Neuronal stem cell (in vitro differentiated cells): Measurements from ENCODE around the gene CEP128.

Source experiments
- DNase-seq: peaks from one replicate; pipeline ENCODE4 v3.0.0-alpha.2; 2013; ENCODE audit warnings: low spot score
- H2AFZ ChIP-seq: one replicate; pipeline ENCODE4 v1.6.1; 2013; ENCODE audit warnings: mild to moderate bottlenecking, low read length, inconsistent platforms
- H2AK5ac ChIP-seq: 2 replicates; pipeline ENCODE4 v1.6.1; 2013; ENCODE audit warnings: low read depth, mild to moderate bottlenecking, inconsistent platforms, low read length, moderate library complexity, mixed read lengths
- H2BK120ac ChIP-seq: 2 replicates; pipeline ENCODE4 v1.6.1; 2013; ENCODE audit warnings: low read depth, mild to moderate bottlenecking, inconsistent platforms, low read length, moderate library complexity, mixed read lengths
- H2BK12ac ChIP-seq: one replicate; pipeline ENCODE4 v1.6.1; 2013; ENCODE audit warnings: low read length, inconsistent platforms
- H2BK15ac ChIP-seq: 2 replicates; pipeline ENCODE4 v1.6.1; 2013; ENCODE audit warnings: mild to moderate bottlenecking, low read length, inconsistent platforms, mixed read lengths
- H2BK5ac ChIP-seq: one replicate; pipeline ENCODE4 v1.6.1; 2013; ENCODE audit warnings: inconsistent platforms, mild to moderate bottlenecking, low read length, moderate library complexity
- H3K14ac ChIP-seq: one replicate; pipeline ENCODE4 v1.6.1; 2013; ENCODE audit warnings: low read length, inconsistent platforms
- H3K18ac ChIP-seq: 2 replicates; pipeline ENCODE4 v1.6.1; 2013; ENCODE audit warnings: low read length, inconsistent platforms
- H3K23ac ChIP-seq: 2 replicates; pipeline ENCODE4 v1.6.1; 2013; ENCODE audit warnings: low read depth, mild to moderate bottlenecking, mixed read lengths, low read length, inconsistent platforms; ENCODE audit not compliant: poor library complexity
- H3K27ac ChIP-seq: replicated peaks from 3 replicates; pipeline ENCODE4 v1.5.1; 2013; ENCODE audit warnings: low read length, inconsistent platforms
- H3K27me3 ChIP-seq, 3 experiments: 2 replicates each; pipeline ENCODE4 v1.6.1; 2013; ENCODE audit warnings: low read length in 3 of 3, mild to moderate bottlenecking in 2 of 3, inconsistent platforms in 1 of 3, low read depth in 1 of 3, mixed read lengths in 1 of 3, moderate library complexity in 1 of 3; ENCODE audit not compliant: control insufficient read depth in 3 of 3, insufficient read depth in 3 of 3
- H3K36me3 ChIP-seq, 2 donors: replicated peaks in 1 of 2; 2 replicates each; pipeline ENCODE4 v1.6.1; 2013; ENCODE audit warnings: low read length in 2 of 2; ENCODE audit not compliant: control insufficient read depth in 2 of 2, insufficient read depth in 2 of 2
- H3K4ac ChIP-seq: 2 replicates; pipeline ENCODE4 v1.6.1; 2013; ENCODE audit warnings: inconsistent platforms, mild to moderate bottlenecking, low read length, moderate library complexity
- H3K4me1 ChIP-seq, 2 donors: 1 replicate in 1 of 2; 2 replicates in 1 of 2; pipeline ENCODE4 v1.6.1; 2013; ENCODE audit warnings: low read length in 2 of 2, low read depth in 1 of 2; ENCODE audit not compliant: control insufficient read depth in 2 of 2, insufficient read depth in 1 of 2
- H3K4me2 ChIP-seq: one replicate; pipeline ENCODE4 v1.6.1; 2013; ENCODE audit warnings: mild to moderate bottlenecking, low read length, inconsistent platforms; ENCODE audit not compliant: insufficient read depth, poor library complexity, severe bottlenecking
- H3K4me3 ChIP-seq, 2 donors: 2 replicates each; pipeline ENCODE4 v1.5.1; 2013; ENCODE audit warnings: low read length in 2 of 2, mild to moderate bottlenecking in 2 of 2, inconsistent platforms in 1 of 2, moderate library complexity in 1 of 2
- H3K79me1 ChIP-seq: one replicate; pipeline ENCODE4 v1.6.1; 2013; ENCODE audit warnings: low read depth, mild to moderate bottlenecking, inconsistent platforms, low read length, moderate library complexity
- H3K9ac ChIP-seq: one replicate; pipeline ENCODE4 v1.6.1; 2013; ENCODE audit warnings: mild to moderate bottlenecking, low read depth, low read length, inconsistent platforms; ENCODE audit not compliant: poor library complexity
- H3K9me3 ChIP-seq, 2 donors: replicated peaks in 1 of 2; 2 replicates each; pipeline versions ENCODE3 to v1.6.1; 2013; ENCODE audit warnings: low read length in 2 of 2, mild to moderate bottlenecking in 2 of 2, inconsistent platforms in 1 of 2, low read depth in 1 of 2, mixed read lengths in 1 of 2, moderate library complexity in 1 of 2; ENCODE audit not compliant: control insufficient read depth in 2 of 2, insufficient read depth in 1 of 2
- H4K8ac ChIP-seq: one replicate; pipeline ENCODE4 v1.6.1; 2013; ENCODE audit warnings: low read depth, mild to moderate bottlenecking, inconsistent platforms, low read length, moderate library complexity
- H4K91ac ChIP-seq: one replicate; pipeline ENCODE4 v1.6.1; 2013; ENCODE audit warnings: low read length, low read depth, mild to moderate bottlenecking, inconsistent platforms; ENCODE audit not compliant: poor library complexity
- WGBS, 2 donors: extraction: QIAGEN DNeasy Blood & Tissue Kit; methylation state at CpG; one replicate each; pipeline ENCODE4 v1.1.7; 2013; ENCODE audit warnings: missing lambda C conversion rate in 2 of 2, mixed read lengths in 1 of 2; ENCODE audit not compliant: insufficient read length in 2 of 2, insufficient replicate concordance in 1 of 2; ENCODE audit errors: extremely low coverage in 2 of 2; 5-methylcytosine and 5-hydroxymethylcytosine counted together

Gene CEP128

GRCh38 chr14:80608563-80608962 lies 333.0 kb downstream of the CEP128 start:
- H3K4me1 ChIP-seq, result peaks cover 0 to 3% of the 10 kb centered on the region in 2 donors
- no peak overlapping the region for H3K4me2 ChIP-seq
- H3K27me3 ChIP-seq, result no peaks in the 10 kb centered on the region
- no peak overlapping the region for H3K18ac ChIP-seq
- H3K79me1 ChIP-seq, result no peaks in the 10 kb centered on the region
- no peak overlapping the region for H2BK15ac ChIP-seq
- H3K9me3 ChIP-seq, result no peaks in the 10 kb centered on the region
- no peak overlapping the region for H2AK5ac ChIP-seq
- H4K91ac ChIP-seq, result no peak overlapping the region
- no peak for DNase-seq
- H3K9ac ChIP-seq, result no peak overlapping the region
- no peak overlapping the region for H3K4ac ChIP-seq
- no peak overlapping the region for H3K14ac ChIP-seq
- H2BK5ac ChIP-seq, result no peak overlapping the region
- H2BK120ac ChIP-seq, result no peak overlapping the region
- no peak overlapping the region for H3K4me3 ChIP-seq
- H3K36me3 ChIP-seq, result no peaks in the 10 kb centered on the region
- no peak overlapping the region for H2AFZ ChIP-seq
- no CpG with 5 or more reads among the region's 1 CpG for WGBS, 2 donors
- no peak overlapping the region for H3K23ac ChIP-seq
- no peak overlapping the region for H4K8ac ChIP-seq
- no peak overlapping the region for H2BK12ac ChIP-seq
- no peak overlapping the region for H3K27ac ChIP-seq

DNA sequence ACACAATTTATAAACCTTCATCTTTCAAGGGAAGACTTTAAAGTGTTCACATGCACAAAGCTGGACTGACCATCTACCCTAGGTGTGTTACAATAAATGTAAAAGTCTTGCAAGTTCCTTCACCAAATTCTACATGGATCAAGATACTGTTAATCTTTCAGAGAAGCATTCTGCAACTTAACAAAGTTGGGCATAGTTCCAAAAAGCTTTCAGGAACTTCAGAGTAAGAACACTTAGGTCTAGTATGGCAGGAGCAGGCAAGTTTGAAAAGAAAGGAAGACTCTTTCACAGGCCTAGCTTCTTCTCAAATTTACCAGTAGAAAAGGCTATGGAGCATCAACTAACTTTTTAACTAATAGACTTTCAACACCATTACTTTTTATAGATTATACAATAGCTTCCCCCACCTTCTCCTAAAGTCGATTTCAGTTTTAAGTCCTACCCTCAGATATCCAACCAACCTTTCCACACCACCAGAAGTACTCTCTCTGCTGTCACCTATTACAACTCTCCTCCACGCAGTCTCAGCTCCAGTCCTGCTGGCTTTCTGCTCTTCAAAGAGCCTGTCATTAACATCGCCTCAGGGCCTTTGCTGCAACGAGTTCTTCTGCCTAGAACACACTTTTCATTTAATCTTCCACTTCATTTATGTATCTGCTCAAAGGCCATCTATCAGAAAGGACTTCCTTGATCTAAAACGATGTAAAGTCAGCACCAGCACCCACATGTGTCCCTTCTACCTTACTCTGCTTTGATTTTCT lies 333.9 kb downstream of the CEP128 start:
- no peak overlapping the region for H3K9ac ChIP-seq
- H3K4me3 ChIP-seq, result no peak overlapping the region
- no peak overlapping the region for H2AK5ac ChIP-seq
- no peak overlapping the region for H2BK15ac ChIP-seq
- no peaks in the 10 kb centered on the region for H3K27me3 ChIP-seq
- H3K18ac ChIP-seq, result no peak overlapping the region
- no peak overlapping the region for H2BK120ac ChIP-seq
- no peak overlapping the region for H2BK12ac ChIP-seq
- H4K91ac ChIP-seq, result no peak overlapping the region
- H3K27ac ChIP-seq, result no peak overlapping the region
- no peaks in the 10 kb centered on the region for H3K79me1 ChIP-seq
- H3K4me1 ChIP-seq, result peaks cover 0 to 3% of the 10 kb centered on the region in 2 donors
- no peak overlapping the region for H4K8ac ChIP-seq
- WGBS, 2 donors, result no CpG with 5 or more reads among the region's 5 CpGs
- H3K4ac ChIP-seq, result no peak overlapping the region
- DNase-seq, result no peak
- H3K14ac ChIP-seq, result no peak overlapping the region
- no peak overlapping the region for H3K23ac ChIP-seq
- no peak overlapping the region for H2AFZ ChIP-seq
- no peak overlapping the region for H2BK5ac ChIP-seq
- H3K9me3 ChIP-seq, result no peaks in the 10 kb centered on the region
- H3K4me2 ChIP-seq, result no peak overlapping the region
- no peaks in the 10 kb centered on the region for H3K36me3 ChIP-seq

- no peak overlapping the region for H3K4me3 ChIP-seq
- no peak for DNase-seq
- no peak overlapping the region for H3K27ac ChIP-seq
- no peak overlapping the region for H3K9ac ChIP-seq
- H3K9me3 ChIP-seq, result no peaks in the 10 kb centered on the region
- no peak overlapping the region for H4K91ac ChIP-seq
- H3K4me2 ChIP-seq, result no peak overlapping the region
- no peak overlapping the region for H3K4ac ChIP-seq
- no peak overlapping the region for H2AK5ac ChIP-seq
- H3K4me1 ChIP-seq, result peaks cover 0 to 3% of the 10 kb centered on the region in 2 donors
- H2BK15ac ChIP-seq, result no peak overlapping the region
- no peak overlapping the region for H2AFZ ChIP-seq
- H3K27me3 ChIP-seq, result no peaks in the 10 kb centered on the region
- no peaks in the 10 kb centered on the region for H3K36me3 ChIP-seq
- H3K14ac ChIP-seq, result no peak overlapping the region
- no peak overlapping the region for H2BK120ac ChIP-seq
- no peak overlapping the region for H2BK5ac ChIP-seq
- no peak overlapping the region for H4K8ac ChIP-seq
- H3K18ac ChIP-seq, result no peak overlapping the region
- no peaks in the 10 kb centered on the region for H3K79me1 ChIP-seq
- H2BK12ac ChIP-seq, result no peak overlapping the region
- no peak overlapping the region for H3K23ac ChIP-seq
These were observed 335.2 kb downstream of the CEP128 start for GRCh38 chr14:80606347-80606772.

DNA sequence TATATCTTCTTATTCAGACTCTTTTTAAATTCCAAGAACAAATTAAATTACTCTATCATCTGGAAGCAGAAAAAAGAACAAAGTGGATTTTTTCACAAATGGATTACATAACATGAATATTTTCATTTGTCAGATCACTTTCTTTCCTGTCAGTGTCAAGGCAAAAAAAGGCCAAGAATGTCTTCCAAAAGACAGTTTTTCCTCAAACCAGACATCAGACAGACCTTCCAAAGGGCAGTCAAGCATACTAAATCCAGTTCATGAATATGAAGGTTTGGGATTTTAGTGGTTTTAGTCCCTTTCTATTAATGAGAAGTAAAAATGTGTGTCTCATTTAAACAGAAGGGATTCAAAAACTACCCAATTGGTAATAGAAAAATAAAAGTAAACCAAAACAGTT lies 336.0 kb downstream of the CEP128 start:
- H3K18ac ChIP-seq, result no peak overlapping the region
- DNase-seq, result no peak
- H3K4me3 ChIP-seq, result no peak overlapping the region
- no peak overlapping the region for H3K9ac ChIP-seq
- H3K27me3 ChIP-seq, result no peaks in the 10 kb centered on the region
- no peak overlapping the region for H2BK120ac ChIP-seq
- H3K9me3 ChIP-seq, result no peaks in the 10 kb centered on the region
- H4K91ac ChIP-seq, result no peak overlapping the region
- H2BK5ac ChIP-seq, result no peak overlapping the region
- no peak overlapping the region for H2AFZ ChIP-seq
- H3K79me1 ChIP-seq, result no peaks in the 10 kb centered on the region
- peaks cover 0 to 3% of the 10 kb centered on the region in 2 donors for H3K4me1 ChIP-seq
- H3K4ac ChIP-seq, result no peak overlapping the region
- H2BK12ac ChIP-seq, result no peak overlapping the region
- no peak overlapping the region for H3K14ac ChIP-seq
- H3K27ac ChIP-seq, result no peak overlapping the region
- H4K8ac ChIP-seq, result no peak overlapping the region
- no peak overlapping the region for H2AK5ac ChIP-seq
- H3K23ac ChIP-seq, result no peak overlapping the region
- no peak overlapping the region for H3K4me2 ChIP-seq
- no peak overlapping the region for H2BK15ac ChIP-seq
- H3K36me3 ChIP-seq, result no peaks in the 10 kb centered on the region
